HEK293 (cell line): Measurements from ENCODE around the gene TPP2.

Source experiments
- CTCF ChIA-PET: fragments of 350-600 bp; formaldehyde crosslinking; extraction: SDS; loops from one replicate; lab custom pipeline; 2021; ENCODE audit warnings: antibody characterized with exemption; lab: Yijun Ruan, JAX
- POLR2A ChIA-PET: fragments of 300-600 bp; formaldehyde crosslinking; extraction: SDS; loops from one replicate; lab custom pipeline; 2020; ENCODE audit warnings: antibody characterized with exemption, inconsistent platforms; lab: Yijun Ruan, JAX
- H3K27ac ChIP-seq: fragments of 200-500 bp; sonication (Bioruptor generic); 2 replicates; pipeline ENCODE4 v1.5.1; 2014; ENCODE audit warnings: low read depth, low read length, control low read depth, inconsistent platforms; ENCODE audit errors: extremely low read depth
- H3K36me3 ChIP-seq, 2 experiments: fragments of 200-500 bp in 1 of 2; sonication (Bioruptor generic) in 1 of 2; 1 replicate in 1 of 2; 2 replicates in 1 of 2; pipeline ENCODE4 v1.5.1; 2014 to 2017; ENCODE audit warnings: inconsistent platforms in 2 of 2, low read length in 2 of 2; ENCODE audit not compliant: control insufficient read depth in 2 of 2, insufficient read depth in 1 of 2
- H3K4me1 ChIP-seq: fragments of 200-500 bp; sonication (Bioruptor generic); 2 replicates; pipeline ENCODE4 v1.5.1; 2014; ENCODE audit warnings: mild to moderate bottlenecking, low read length, inconsistent platforms; ENCODE audit not compliant: control insufficient read depth, insufficient read depth
- H3K4me3 ChIP-seq: 2 replicates; pipeline ENCODE4 v1.5.1; 2011; ENCODE audit warnings: low read depth, mild to moderate bottlenecking, control low read depth, low read length, moderate library complexity
- H3K9me3 ChIP-seq: fragments of 200-500 bp; sonication (Bioruptor generic); 2 replicates; pipeline ENCODE4 v1.5.1; 2014; ENCODE audit warnings: low read depth, low read length, inconsistent platforms; ENCODE audit not compliant: control insufficient read depth, insufficient read depth
- GFI1B ChIP-seq: fragments of 450-650 bp; formaldehyde crosslinking; IDR thresholded peaks from 2 replicates; pipeline ENCODE4 v1.5.1; 2016; ENCODE audit warnings: missing biosample characterization, missing genetic modification characterization
- GLI2 ChIP-seq: fragments of 450-650 bp; formaldehyde crosslinking; IDR thresholded peaks from 2 replicates; pipeline ENCODE4; 2017; ENCODE audit warnings: missing biosample characterization, missing genetic modification characterization, low read depth, borderline replicate concordance
- KLF16 ChIP-seq: fragments of 450-650 bp; formaldehyde crosslinking; IDR thresholded peaks from 2 replicates; pipeline ENCODE4 v1.5.1; 2017; ENCODE audit warnings: missing biosample characterization, missing genetic modification characterization
- KLF8 ChIP-seq: fragments of 450-650 bp; formaldehyde crosslinking; IDR thresholded peaks from 2 replicates; pipeline ENCODE4 v1.5.1; 2016; ENCODE audit warnings: missing biosample characterization, missing genetic modification characterization
- PRDM10 ChIP-seq: fragments of 450-650 bp; formaldehyde crosslinking; IDR thresholded peaks from 2 replicates; pipeline ENCODE4 v1.5.1; 2016; ENCODE audit warnings: missing biosample characterization, missing genetic modification characterization
- SCRT1 ChIP-seq: fragments of 450-650 bp; formaldehyde crosslinking; IDR thresholded peaks from 2 replicates; pipeline ENCODE4 v1.5.1; 2016; ENCODE audit warnings: missing biosample characterization, missing genetic modification characterization, borderline replicate concordance
- SCRT2 ChIP-seq: fragments of 450-650 bp; formaldehyde crosslinking; IDR thresholded peaks from 2 replicates; pipeline ENCODE4 v1.5.1; 2016; ENCODE audit warnings: missing biosample characterization, missing genetic modification characterization
- SP3 ChIP-seq: fragments of 450-650 bp; formaldehyde crosslinking; IDR thresholded peaks from 2 replicates; pipeline ENCODE4 v1.5.1; 2016; ENCODE audit warnings: missing biosample characterization, missing genetic modification characterization
- YY2 ChIP-seq: fragments of 450-650 bp; formaldehyde crosslinking; IDR thresholded peaks from 2 replicates; pipeline ENCODE4 v1.5.1; 2016; ENCODE audit warnings: missing biosample characterization, missing genetic modification characterization
- ZBTB17 ChIP-seq: fragments of 450-650 bp; formaldehyde crosslinking; IDR thresholded peaks from 2 replicates; pipeline ENCODE4 v1.5.1; 2016; ENCODE audit warnings: missing biosample characterization, missing genetic modification characterization
- ZBTB7A ChIP-seq: fragments of 450-650 bp; formaldehyde crosslinking; IDR thresholded peaks from 2 replicates; pipeline ENCODE4 v1.5.1; 2016; ENCODE audit warnings: low read depth, missing biosample characterization, missing genetic modification characterization
- ZNF146 ChIP-seq: fragments of 450-650 bp; formaldehyde crosslinking; IDR thresholded peaks from 2 replicates; pipeline ENCODE4 v1.5.1; 2016; ENCODE audit warnings: missing biosample characterization, missing genetic modification characterization
- ZNF16 ChIP-seq: fragments of 450-650 bp; formaldehyde crosslinking; IDR thresholded peaks from 2 replicates; pipeline ENCODE4 v1.5.1; 2016; ENCODE audit warnings: low read depth, missing biosample characterization, missing genetic modification characterization
- ZNF169 ChIP-seq: fragments of 450-650 bp; formaldehyde crosslinking; IDR thresholded peaks from 2 replicates; pipeline ENCODE4 v1.5.1; 2016; ENCODE audit warnings: missing biosample characterization, missing genetic modification characterization
- ZNF174 ChIP-seq: fragments of 450-650 bp; formaldehyde crosslinking; IDR thresholded peaks from 2 replicates; pipeline ENCODE4 v1.5.0; 2017; ENCODE audit warnings: missing biosample characterization, mild to moderate bottlenecking, missing genetic modification characterization
- ZNF18 ChIP-seq: fragments of 450-650 bp; formaldehyde crosslinking; IDR thresholded peaks from 2 replicates; pipeline ENCODE4 v1.5.1; 2016; ENCODE audit warnings: missing biosample characterization, missing genetic modification characterization
- ZNF266 ChIP-seq: fragments of 450-650 bp; formaldehyde crosslinking; IDR thresholded peaks from 2 replicates; pipeline ENCODE4 v1.5.1; 2016; ENCODE audit warnings: missing biosample characterization, missing genetic modification characterization, low read depth
- ZNF302 ChIP-seq: fragments of 450-650 bp; formaldehyde crosslinking; IDR thresholded peaks from 2 replicates; pipeline ENCODE4 v1.5.1; 2016; ENCODE audit warnings: missing biosample characterization, missing genetic modification characterization, low read depth
- ZNF324 ChIP-seq: fragments of 450-650 bp; formaldehyde crosslinking; IDR thresholded peaks from 2 replicates; pipeline ENCODE4 v1.5.1; 2016; ENCODE audit warnings: missing biosample characterization, missing genetic modification characterization
- ZNF341 ChIP-seq: fragments of 450-650 bp; formaldehyde crosslinking; IDR thresholded peaks from 2 replicates; pipeline ENCODE4; 2016; ENCODE audit warnings: low read depth, missing biosample characterization, missing genetic modification characterization
- ZNF416 ChIP-seq: fragments of 450-650 bp; formaldehyde crosslinking; IDR thresholded peaks from 2 replicates; pipeline ENCODE4 v1.5.1; 2016; ENCODE audit warnings: missing biosample characterization, missing genetic modification characterization
- ZNF426 ChIP-seq: fragments of 450-650 bp; formaldehyde crosslinking; IDR thresholded peaks from 2 replicates; pipeline ENCODE4 v1.5.1; 2017; ENCODE audit warnings: missing biosample characterization, missing genetic modification characterization, mild to moderate bottlenecking, inconsistent platforms, moderate library complexity
- ZNF473 ChIP-seq: fragments of 450-650 bp; formaldehyde crosslinking; IDR thresholded peaks from 2 replicates; pipeline ENCODE4 v1.5.1; 2017; ENCODE audit warnings: missing biosample characterization, missing genetic modification characterization
- ZNF521 ChIP-seq: fragments of 450-650 bp; formaldehyde crosslinking; IDR thresholded peaks from 2 replicates; pipeline ENCODE4 v1.5.1; 2017; ENCODE audit warnings: missing biosample characterization, mild to moderate bottlenecking, missing genetic modification characterization
- ZNF529 ChIP-seq: fragments of 450-650 bp; formaldehyde crosslinking; IDR thresholded peaks from 2 replicates; pipeline ENCODE4 v1.5.1; 2017; ENCODE audit warnings: missing genetic modification characterization, missing biosample characterization; ENCODE audit not compliant: insufficient replicate concordance
- ZNF555 ChIP-seq: fragments of 450-650 bp; formaldehyde crosslinking; conservative IDR thresholded peaks from 2 replicates; pipeline ENCODE4 v1.5.1; 2017; ENCODE audit warnings: missing biosample characterization, mild to moderate bottlenecking, missing genetic modification characterization, inconsistent platforms
- ZNF610 ChIP-seq: fragments of 450-650 bp; formaldehyde crosslinking; IDR thresholded peaks from 2 replicates; pipeline ENCODE4 v1.5.1; 2016; ENCODE audit warnings: missing biosample characterization, missing genetic modification characterization, borderline replicate concordance
- ZNF654 ChIP-seq: fragments of 450-650 bp; formaldehyde crosslinking; IDR thresholded peaks from 2 replicates; pipeline ENCODE4 v1.5.1; 2016; ENCODE audit warnings: low read depth, missing biosample characterization, missing genetic modification characterization
- ZNF658 ChIP-seq: fragments of 450-650 bp; formaldehyde crosslinking; IDR thresholded peaks from 2 replicates; pipeline ENCODE4; 2016; ENCODE audit warnings: missing biosample characterization, missing genetic modification characterization
- ZNF664 ChIP-seq: fragments of 450-650 bp; formaldehyde crosslinking; IDR thresholded peaks from 2 replicates; pipeline ENCODE4 v1.5.1; 2016; ENCODE audit warnings: missing biosample characterization, missing genetic modification characterization
- ZNF701 ChIP-seq: fragments of 450-650 bp; formaldehyde crosslinking; IDR thresholded peaks from 2 replicates; pipeline ENCODE4 v1.5.1; 2016; ENCODE audit warnings: missing biosample characterization, missing genetic modification characterization
- ZSCAN16 ChIP-seq: fragments of 450-650 bp; formaldehyde crosslinking; IDR thresholded peaks from 2 replicates; pipeline ENCODE4 v1.5.1; 2016; ENCODE audit warnings: missing biosample characterization, missing genetic modification characterization

TPP2 gene

GRCh38 chr13:102561933-102562332 lies 34.9 kb upstream of the TPP2 start (continued):
- no peak for TF ChIP-seq PRDM10 (tag by site-specific recombination)
- no peak for TF ChIP-seq SCRT2 (tag by site-specific recombination)
- TF ChIP-seq ZNF416 (tag by site-specific recombination), result no peak

GRCh38 chr13:102563267-102563666 lies 33.5 kb upstream of the TPP2 start:
- POLR2A ChIA-PET, result no interaction called here
- CTCF ChIA-PET, result no interaction called here
- no peaks in the 10 kb centered on the region for H3K9me3 ChIP-seq
- H3K4me3 ChIP-seq, result no peak overlapping the region
- H3K36me3 ChIP-seq, result no peaks in the 10 kb centered on the region
- TF ChIP-seq ZNF658 (no peak), ZNF555 (no peak), ZNF473 (tag by site-specific recombination) (no peak), ZNF302 (tag by site-specific recombination) (no peak), YY2 (tag by site-specific recombination) (no peak), KLF8 (tag by site-specific recombination) (no peak), ZNF610 (tag by site-specific recombination) (no peak), ZNF174 (tag by site-specific recombination) (no peak), ZNF18 (tag by site-specific recombination) (no peak), ZNF16 (no peak), KLF16 (tag by site-specific recombination) (no peak), ZBTB7A (tag by site-specific recombination) (no peak), ZNF341 (no peak), ZNF664 (tag by site-specific recombination) (no peak), GFI1B (tag by site-specific recombination) (no peak)
- H3K27ac ChIP-seq, result no peak overlapping the region
- H3K4me1 ChIP-seq, result no peaks in the 10 kb centered on the region

GRCh38 chr13:102564564-102564963 lies 32.2 kb upstream of the TPP2 start:
- H3K4me1 ChIP-seq, result no peaks in the 10 kb centered on the region
- no peaks in the 10 kb centered on the region for H3K9me3 ChIP-seq
- ChIA-PET CTCF (interaction anchor here (0.5 to 3.5 kb wide), 5 partner anchors 8 to 205 kb away, joined by 3 to 18 read pairs (median 3); no protein-coding TSS in a partner anchor), POLR2A (no interaction called here)
- H3K27ac ChIP-seq, result no peak overlapping the region
- no peaks in the 10 kb centered on the region for H3K36me3 ChIP-seq
- H3K4me3 ChIP-seq, result no peak overlapping the region
- TF ChIP-seq SP3 (tag by site-specific recombination) (no peak), SCRT1 (tag by site-specific recombination) (no peak), ZNF266 (tag by site-specific recombination) (no peak), ZNF146 (tag by site-specific recombination) (no peak), ZNF529 (tag by site-specific recombination) (no peak), ZNF324 (tag by site-specific recombination) (no peak), ZSCAN16 (tag by site-specific recombination) (no peak), ZNF654 (no peak), ZNF521 (tag by site-specific recombination) (no peak), ZNF169 (tag by site-specific recombination) (no peak), ZNF701 (tag by site-specific recombination) (no peak), GLI2 (no peak), ZBTB17 (tag by site-specific recombination) (no peak), ZNF426 (no peak)
